NCI-H345 (cell line): ENCODE results near the gene RASL10B.

Experiments used
- DNase-seq: peaks from one replicate; lab custom pipeline; 2025; lab: John Stamatoyannopoulos, UW

Gene RASL10B

DNA sequence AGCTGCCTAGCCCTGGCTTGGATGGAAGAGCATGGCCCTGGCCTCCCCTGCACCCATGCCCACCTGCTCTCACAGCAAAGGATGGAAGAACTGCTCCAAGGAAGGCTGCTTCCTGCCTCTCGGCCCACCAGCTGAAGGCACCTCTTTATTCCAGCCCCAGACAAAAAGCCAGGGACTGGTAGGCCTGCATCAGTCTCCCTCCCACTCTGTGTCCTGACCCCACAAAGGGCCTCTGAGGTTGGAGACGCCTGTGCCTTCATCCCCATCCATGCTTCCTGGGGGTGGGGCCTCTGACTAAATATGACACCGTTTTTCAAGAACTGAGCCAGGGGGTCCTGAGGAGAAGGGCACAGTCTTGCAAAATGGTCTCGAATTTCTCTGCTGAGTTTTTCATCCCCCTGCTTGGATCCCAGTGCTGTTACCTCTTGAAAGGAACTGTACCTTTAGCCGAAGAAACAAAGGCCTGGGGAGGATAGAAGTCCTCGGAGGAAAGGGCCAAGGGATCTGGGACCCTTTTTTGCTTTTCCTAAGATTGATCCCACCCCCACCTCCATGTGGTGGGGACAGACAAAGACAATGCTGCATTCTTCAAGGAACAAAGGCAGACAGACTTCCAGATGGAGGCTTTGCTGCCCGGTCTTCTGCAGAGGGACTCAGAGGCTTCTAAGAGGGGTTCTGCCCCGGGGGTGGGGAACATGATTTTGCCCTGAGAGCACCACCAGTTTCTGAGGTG, 34.5 kb downstream of the RASL10B start:
- DNase-seq = no peak

DNA sequence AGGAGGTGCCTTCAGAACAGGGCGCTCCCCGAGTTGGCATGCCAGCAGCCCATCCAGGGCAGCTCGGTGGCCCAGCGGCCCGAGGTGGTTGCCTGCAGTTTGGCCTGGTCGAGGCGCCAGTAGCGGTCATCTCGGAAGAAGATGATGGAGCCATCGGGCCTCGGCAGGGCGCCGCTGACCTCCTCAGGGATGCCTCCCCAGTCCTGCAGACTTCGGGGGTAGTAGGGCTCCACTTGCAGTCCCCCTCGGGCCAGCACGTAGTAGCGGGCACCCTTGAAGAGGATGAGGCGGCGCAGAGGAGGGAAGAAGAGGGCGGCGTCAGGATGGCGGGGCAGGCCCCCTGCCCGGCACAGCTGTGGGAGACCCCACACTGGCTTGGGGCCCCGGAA, 35.0 kb downstream of the RASL10B start:
- DNase-seq = no peak

DNA sequence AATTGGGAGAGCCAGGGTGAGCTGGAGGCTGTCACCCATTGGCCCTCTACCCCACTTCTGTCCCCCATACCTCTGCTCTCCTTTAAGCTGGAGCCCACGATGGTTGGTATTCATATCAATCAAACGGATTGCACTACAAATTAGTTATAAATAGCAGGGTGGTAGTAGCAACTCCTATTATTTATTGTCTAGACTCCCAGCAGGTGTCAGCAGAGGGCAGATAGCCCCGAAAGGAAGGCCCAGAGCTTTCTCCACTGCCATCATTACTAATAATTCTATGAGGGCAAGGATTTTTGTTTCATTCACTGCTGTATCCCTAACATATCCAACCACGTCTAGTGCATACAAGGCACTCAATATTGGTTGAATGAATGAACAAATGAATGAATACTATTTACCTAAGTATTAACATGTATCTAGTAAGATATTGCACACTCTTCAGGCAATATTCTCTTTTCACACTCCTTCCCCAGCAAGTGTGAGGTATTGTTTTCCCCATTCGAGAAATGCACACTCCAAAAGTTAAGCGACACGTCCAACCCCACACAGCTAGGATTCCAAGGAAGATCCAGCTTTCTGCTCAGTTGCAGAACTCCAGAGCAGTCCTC, 35.6 kb downstream of the RASL10B start:
- no peak for DNase-seq

- no peak for DNase-seq
These were observed 37.4 kb downstream of the RASL10B start for GRCh38 chr17:35768797-35769196.

- DNase-seq = no peak
These were observed 38.6 kb downstream of the RASL10B start for GRCh38 chr17:35769895-35770486.

GRCh38 chr17:35773129-35773528, 41.7 kb downstream of the RASL10B start:
- DNase-seq = no peak

GRCh38 chr17:35773679-35774425, 42.4 kb downstream of the RASL10B start:
- no peak for DNase-seq

DNA sequence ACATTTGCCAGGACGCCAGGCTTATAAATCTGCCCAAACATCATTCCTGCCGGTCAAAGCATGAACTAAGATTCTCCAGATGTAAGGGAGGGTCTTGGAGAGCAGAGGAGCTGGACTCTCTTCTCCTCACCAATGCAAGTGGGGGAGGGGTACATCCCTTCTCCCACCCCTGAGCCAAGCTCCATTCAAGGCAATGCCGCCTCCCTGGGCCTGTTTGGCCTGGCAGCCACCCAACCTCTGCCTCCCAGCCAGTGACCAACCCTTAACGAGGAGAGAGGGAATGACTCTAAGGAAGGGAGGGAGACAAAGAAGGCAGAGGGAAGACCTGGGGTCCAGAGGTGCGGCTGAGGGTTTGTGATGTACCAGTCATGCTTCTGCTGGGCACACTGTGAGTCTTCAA, 43.1 kb downstream of the RASL10B start:
- no peak for DNase-seq

DNA sequence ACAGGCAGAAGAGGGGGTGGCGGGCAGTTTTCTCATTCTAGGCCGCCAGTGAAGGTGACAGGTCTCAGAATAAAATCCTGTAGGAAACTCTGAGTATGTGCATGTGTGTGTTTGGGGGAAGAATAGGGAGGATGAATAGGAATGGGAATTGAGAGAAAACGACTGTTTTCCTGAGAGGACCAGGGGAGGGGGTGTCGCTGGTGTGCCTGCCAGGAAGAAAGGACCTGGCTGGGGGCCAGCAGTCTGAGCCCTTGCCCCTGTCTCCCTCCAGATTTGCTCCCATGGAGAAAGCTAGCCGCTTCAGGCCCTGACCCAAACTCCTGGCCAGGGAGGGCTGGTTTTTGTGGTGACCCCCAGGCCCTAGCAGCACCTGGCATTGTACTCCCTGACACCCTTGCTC, 43.6 kb downstream of the RASL10B start:
- DNase-seq = no peak

DNA sequence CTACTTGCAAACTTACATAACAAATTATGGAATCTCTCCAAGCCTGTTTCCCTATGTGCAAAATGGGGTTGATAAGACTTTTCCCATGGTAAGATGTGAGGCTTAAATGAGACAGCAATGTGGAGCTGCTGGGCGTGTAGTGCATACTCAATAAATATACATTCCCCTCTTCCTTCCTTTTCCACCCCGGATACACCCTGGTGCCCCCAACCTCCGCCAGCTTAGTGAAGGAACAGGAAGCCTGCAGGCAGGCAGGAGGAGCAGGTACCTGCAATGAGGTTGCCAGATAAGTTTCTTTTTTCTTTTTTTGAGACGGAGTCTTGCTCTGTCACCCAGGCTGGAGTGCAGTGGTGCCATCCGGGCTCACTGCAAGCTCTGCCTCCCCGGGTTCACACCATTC, 44.1 kb downstream of the RASL10B start:
- DNase-seq = no peak

DNA sequence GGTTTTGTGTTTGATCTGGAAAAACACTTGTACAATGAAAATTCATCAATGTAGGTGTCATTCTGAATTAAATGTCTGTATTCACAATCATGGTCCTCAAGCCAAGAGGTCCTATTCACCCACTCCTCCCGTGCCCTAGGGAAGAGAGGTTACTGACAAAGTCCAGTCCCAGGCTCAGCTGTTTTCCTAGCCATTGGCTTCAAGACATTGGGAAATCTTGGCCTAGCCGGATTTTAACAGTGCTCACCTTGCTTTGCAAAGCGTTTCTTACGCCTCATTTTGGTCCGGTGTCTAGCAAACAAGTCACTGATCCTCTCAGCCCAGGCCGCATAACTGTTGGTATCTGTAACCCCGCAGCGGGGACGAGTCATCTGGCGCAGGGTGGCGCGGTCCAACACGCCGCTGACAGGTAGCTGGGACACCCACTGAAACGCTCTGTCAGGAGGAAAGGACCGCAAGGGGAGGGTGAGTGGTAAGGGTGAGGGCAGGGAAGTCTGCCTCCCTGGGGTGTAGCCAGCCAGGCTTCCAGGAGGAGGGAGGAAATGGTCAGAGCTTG, 47.3 kb downstream of the RASL10B start:
- DNase-seq = no peak

DNA sequence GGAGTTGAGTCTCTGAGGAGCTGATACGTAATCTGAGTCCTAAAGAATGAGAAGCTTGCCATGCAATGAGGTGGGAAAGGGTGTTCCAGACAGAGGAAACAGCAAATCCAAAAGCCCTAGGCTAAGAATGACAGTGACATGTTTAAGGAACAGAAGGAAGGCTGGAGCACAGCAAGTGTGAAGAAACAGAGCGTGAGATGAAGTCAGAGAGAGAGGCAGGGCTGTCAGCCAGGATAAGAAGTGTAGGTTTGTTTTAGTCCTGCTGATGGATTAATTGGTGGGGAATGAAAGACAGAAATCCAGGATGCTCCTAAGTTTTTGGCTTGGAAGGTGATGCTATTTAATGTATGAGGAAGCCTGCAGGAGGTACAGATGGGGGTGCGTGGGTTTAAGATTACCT, 49.5 kb downstream of the RASL10B start:
- no peak for DNase-seq

DNA sequence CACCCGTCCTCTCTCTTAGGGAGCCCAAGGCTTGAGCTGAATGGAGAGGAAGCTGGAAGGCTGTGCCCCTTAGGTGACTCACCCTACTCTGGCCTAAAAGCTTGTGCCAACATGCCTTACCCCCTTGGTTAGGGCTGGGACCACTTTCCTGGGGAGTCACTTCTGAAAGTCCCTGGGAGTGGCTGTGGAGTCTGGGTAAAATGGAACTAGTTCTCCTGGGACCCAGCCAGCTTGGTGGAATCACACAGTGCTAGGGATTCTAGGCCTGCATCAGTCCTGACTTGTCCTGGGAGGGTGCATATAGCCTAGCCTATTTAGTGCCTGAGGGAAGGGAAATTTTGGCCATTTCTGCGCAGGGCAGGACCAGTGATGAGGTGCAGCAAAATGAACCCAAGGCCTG, 53.5 kb downstream of the RASL10B start:
- DNase-seq = no peak

DNA sequence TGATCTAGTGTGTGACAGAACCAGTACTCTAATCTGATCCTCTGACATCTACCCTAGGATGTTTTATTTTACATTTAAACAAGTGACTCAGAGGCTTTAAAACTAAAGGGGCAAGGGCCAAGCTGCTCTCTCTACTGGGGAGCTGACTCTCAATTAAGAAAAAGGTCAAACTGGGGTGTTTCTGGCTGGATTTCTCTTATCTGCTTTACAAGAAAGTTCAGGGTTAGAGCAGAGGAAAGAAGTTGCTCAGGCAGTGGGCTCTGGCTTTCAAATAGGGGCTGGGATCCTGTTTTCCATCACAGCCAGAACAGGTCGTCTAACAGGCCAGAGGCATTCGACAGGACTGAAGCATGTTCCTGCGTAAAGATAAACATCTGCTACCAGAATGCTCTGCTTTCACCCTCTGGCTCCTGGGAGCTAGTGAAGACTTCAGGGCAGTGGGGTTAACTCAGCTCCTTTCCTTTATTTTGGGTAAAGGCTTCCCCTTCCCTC, 55.5 kb downstream of the RASL10B start:
- no peak for DNase-seq

DNA sequence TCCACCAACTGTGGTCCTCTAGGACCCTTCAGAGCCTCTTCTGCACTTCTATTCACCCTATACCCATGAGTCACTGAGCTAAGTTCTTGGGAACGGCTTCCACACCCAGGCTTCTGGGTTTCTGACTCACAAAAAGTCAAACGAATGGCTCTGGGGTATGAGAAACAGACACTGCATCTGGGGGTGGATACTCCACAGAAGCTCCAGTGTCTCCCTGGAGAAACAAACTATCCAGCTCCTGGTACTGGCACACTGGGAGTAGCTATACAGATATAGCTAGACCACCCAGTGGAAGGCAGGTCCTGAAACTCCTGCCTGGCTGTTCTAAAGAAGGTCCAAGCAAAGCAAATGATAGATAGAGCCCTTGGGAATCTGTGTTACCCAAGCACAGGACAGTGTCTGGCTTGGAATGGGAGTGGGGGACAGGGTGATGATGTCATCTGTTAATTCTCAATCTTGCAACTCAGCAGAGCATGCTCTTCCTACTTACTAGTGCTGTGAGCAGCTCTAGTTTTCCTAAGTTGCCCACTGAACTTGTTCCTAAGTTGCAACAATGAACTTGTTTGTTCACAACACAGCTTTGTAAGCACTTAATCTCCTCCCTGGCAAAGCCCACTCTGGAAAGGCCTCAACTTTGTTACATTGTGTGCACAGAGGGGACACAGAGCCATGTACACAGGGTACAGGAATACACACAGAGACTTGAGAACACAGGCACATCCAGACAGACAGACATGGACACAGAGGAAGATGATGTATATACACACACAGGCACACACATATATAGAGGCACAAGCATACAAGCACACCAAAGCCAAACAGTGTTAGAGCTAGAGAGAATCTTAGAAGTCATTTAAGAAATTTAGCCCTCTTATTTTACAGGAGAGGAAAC, 57.3 kb downstream of the RASL10B start:
- DNase-seq = no peak

- DNase-seq = no peak
These were observed 59.4 kb downstream of the RASL10B start for GRCh38 chr17:35790841-35791240.

GRCh38 chr17:35791681-35792350, 60.4 kb downstream of the RASL10B start:
- DNase-seq = no peak
